Measurements from ENCODE around the gene ZBTB20. TPM values are rescaled to one million over a fixed set of nuclear protein-coding genes. Genes with fewer than 3 reads are reported as not detected.

The ZBTB20 gene
- total RNA-seq, 2 donors from 2014 or later = 112 to 120 TPM

DNA sequence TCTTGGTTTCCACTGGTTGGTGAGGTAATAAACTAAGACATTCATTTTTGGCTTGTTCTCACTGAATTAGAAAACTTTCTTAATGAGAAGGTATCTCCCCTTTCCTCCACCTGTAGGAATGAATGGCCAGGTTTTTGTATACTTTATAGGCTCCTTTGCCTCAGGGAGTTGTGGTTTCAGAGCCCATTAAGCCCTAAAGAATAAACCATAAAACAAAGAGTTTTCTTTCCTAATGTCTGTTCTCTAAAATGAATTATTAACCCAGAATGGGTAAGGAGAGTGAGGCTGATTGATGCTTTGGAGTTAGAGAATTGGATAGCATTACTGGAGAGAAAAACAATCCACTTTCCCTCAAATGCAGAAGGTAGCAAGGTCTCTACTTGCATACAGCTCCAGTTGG, 785.7 kb downstream of the ZBTB20 start:
- Histone ChIP-seq H3K4me3 (no peak overlapping the region), H3K4me1 (ENCODE audit: control insufficient read depth in 1 of 2, low read depth in 2 of 2) (peaks cover 5 to 32% of the 10 kb centered on the region in 2 donors), H3K27ac (no peak overlapping the region), H3K36me3 (no peaks in the 10 kb centered on the region), H3K27me3 (replicated peaks; ENCODE audit: insufficient read depth) (no peaks in the 10 kb centered on the region), H3K9me3 (no peaks in the 10 kb centered on the region)
- DNase-seq (ENCODE audit: low spot score) (no peak), ATAC-seq (ENCODE audit: insufficient number of reproducible peaks, low FRiP score, low read depth) (no peak)
- TF ChIP-seq, protein P1, sequence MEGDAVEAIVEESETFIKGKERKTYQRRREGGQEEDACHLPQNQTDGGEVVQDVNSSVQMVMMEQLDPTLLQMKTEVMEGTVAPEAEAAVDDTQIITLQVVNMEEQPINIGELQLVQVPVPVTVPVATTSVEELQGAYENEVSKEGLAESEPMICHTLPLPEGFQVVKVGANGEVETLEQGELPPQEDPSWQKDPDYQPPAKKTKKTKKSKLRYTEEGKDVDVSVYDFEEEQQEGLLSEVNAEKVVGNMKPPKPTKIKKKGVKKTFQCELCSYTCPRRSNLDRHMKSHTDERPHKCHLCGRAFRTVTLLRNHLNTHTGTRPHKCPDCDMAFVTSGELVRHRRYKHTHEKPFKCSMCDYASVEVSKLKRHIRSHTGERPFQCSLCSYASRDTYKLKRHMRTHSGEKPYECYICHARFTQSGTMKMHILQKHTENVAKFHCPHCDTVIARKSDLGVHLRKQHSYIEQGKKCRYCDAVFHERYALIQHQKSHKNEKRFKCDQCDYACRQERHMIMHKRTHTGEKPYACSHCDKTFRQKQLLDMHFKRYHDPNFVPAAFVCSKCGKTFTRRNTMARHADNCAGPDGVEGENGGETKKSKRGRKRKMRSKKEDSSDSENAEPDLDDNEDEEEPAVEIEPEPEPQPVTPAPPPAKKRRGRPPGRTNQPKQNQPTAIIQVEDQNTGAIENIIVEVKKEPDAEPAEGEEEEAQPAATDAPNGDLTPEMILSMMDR (IDR thresholded peaks at IDR 0.05) = no peak

DNA sequence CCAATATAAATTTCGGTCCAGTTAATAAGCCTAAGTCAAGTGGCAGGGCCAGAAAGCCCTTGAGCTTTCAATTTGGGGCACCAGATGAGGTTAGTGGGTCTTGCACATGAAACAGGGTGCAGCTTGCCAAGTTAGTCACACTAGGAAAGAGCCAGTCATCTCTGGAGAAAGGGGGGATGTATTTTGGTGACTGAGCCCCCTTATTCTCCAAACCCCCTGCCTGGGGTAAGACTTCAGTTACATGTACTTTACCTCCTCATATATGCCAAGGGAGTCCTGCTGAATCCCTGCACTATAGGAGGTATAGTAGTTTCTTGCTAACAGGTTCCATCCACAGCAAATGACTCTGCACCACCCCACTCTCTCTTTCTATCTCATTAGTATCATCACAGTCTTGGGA, 790.6 kb downstream of the ZBTB20 start:
- Histone ChIP-seq H3K27me3 (replicated peaks; ENCODE audit: insufficient read depth) (no peaks in the 10 kb centered on the region), H3K9me3 (no peaks in the 10 kb centered on the region), H3K4me1 (ENCODE audit: control insufficient read depth in 1 of 2, low read depth in 2 of 2) (peaks cover 0 to 5% of the 10 kb centered on the region in 2 donors), H3K4me3 (no peak overlapping the region), H3K27ac (no peak overlapping the region), H3K36me3 (no peaks in the 10 kb centered on the region)
- no peak for DNase-seq (ENCODE audit: low spot score)
- ATAC-seq (ENCODE audit: insufficient number of reproducible peaks, low FRiP score, low read depth) = no peak
- TF ChIP-seq, protein P1 (IDR thresholded peaks at IDR 0.05) = no peak

DNA sequence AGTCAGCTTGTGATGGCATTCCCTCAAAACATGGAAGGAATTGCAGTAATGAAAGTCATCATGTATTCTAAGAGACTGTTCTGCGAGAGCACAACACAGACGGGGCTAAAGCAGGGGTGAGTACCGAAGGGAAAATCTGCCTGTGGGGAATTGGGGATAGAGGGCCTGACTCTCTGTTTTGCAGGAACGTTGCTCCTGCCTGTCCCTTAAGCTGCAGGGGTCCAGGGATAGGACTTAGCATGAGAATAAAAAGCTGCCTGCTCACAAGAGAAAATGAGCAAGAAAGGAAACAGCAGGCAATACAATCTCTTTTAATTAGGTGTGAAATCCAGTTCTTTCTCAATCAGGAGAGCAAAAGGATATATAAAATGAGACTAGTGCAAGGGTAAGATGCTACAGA, 791.0 kb downstream of the ZBTB20 start:
- Histone ChIP-seq H3K27ac (no peak overlapping the region), H3K27me3 (replicated peaks; ENCODE audit: insufficient read depth) (no peaks in the 10 kb centered on the region), H3K36me3 (peaks cover 3% of the 10 kb centered on the region), H3K4me1 (ENCODE audit: control insufficient read depth in 1 of 2, low read depth in 2 of 2) (peaks cover 0 to 5% of the 10 kb centered on the region in 2 donors), H3K4me3 (no peak overlapping the region), H3K9me3 (no peaks in the 10 kb centered on the region)
- no peak for ATAC-seq (ENCODE audit: insufficient number of reproducible peaks, low FRiP score, low read depth)
- TF ChIP-seq, protein P1 (IDR thresholded peaks at IDR 0.05) = no peak
- DNase-seq (ENCODE audit: low spot score) = no peak

DNA sequence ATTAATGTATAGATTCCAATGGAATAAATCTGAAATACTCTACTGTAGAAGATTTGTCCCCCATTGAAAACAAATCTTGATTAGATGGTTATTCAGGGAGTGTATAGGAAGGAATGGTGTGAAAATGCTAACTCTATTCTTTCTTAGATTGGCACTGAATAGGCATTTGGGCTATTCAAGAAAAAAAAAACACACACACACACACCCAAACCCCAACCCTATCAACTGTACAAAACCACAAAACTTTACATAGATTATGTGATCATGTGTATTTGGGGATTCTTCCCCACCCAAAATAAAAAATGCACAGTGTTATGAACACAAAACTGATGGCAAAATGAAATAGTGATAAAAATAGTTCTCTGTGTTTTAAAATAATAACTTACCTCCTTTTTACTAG, 791.4 kb downstream of the ZBTB20 start:
- H3K4me1 ChIP-seq (ENCODE audit: control insufficient read depth in 1 of 2, low read depth in 2 of 2) = peaks cover 0 to 5% of the 10 kb centered on the region in 2 donors
- peaks cover 7% of the 10 kb centered on the region for H3K36me3 ChIP-seq
- TF ChIP-seq, protein P1 (IDR thresholded peaks at IDR 0.05) = no peak
- no peak overlapping the region for H3K4me3 ChIP-seq
- no peak overlapping the region for H3K27ac ChIP-seq
- DNase-seq (ENCODE audit: low spot score) (no peak), ATAC-seq (ENCODE audit: insufficient number of reproducible peaks, low FRiP score, low read depth) (no peak)
- H3K27me3 ChIP-seq (replicated peaks; ENCODE audit: insufficient read depth) = no peaks in the 10 kb centered on the region
- H3K9me3 ChIP-seq = no peaks in the 10 kb centered on the region

DNA sequence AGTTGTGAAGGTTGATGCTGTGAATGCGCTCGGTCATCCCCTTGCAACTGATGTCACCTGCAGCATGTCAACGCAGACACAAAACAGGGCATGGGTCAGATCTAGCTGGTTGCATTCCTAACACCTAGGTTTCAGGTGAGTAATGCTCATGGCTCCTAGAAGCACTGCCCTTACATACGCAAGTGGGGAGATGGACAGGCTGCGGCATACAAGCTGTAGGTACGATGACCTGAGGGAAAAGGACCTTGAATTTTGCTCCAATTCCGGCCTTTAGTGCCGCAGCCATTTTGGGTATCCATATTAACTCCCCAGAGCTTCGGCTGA, 795.3 kb downstream of the ZBTB20 start:
- no peak for ATAC-seq (ENCODE audit: insufficient number of reproducible peaks, low FRiP score, low read depth)
- Histone ChIP-seq H3K27me3 (replicated peaks; ENCODE audit: insufficient read depth) (no peaks in the 10 kb centered on the region), H3K36me3 (peaks cover 17% of the 10 kb centered on the region), H3K27ac (no peak overlapping the region), H3K9me3 (no peaks in the 10 kb centered on the region), H3K4me3 (no peak overlapping the region), H3K4me1 (ENCODE audit: control insufficient read depth in 1 of 2, low read depth in 2 of 2) (peaks cover 0 to 5% of the 10 kb centered on the region in 2 donors)
- TF ChIP-seq, protein P1 (IDR thresholded peaks at IDR 0.05) = no peak
- DNase-seq (ENCODE audit: low spot score) = no peak
